Nephron (organoid): ENCODE data around the gene CCNL2.
A peak's percentile ranks its signal among the peaks of the same experiment; 100 is the strongest.

Experiments used
- H3K27ac Mint-ChIP-seq, 3 experiments: 2 replicates each; pipeline ENCODE4 v1.8.0; 2020; ENCODE audit warnings: mixed read lengths in 3 of 3, mild to moderate bottlenecking in 2 of 3, moderate library complexity in 1 of 3
- H3K27me3 Mint-ChIP-seq: 2 replicates; pipeline ENCODE4 v1.8.0; 2021; ENCODE audit warnings: low read depth, mild to moderate bottlenecking, moderate library complexity, mixed read lengths
- H3K36me3 Mint-ChIP-seq: 2 replicates; pipeline ENCODE4 v1.8.0; 2020; ENCODE audit warnings: low read depth, mixed read lengths
- H3K4me1 Mint-ChIP-seq: 2 replicates; pipeline ENCODE4 v1.8.0; 2020; ENCODE audit warnings: mixed read lengths
- H3K4me3 Mint-ChIP-seq, 3 experiments: 2 replicates each; pipeline ENCODE4 v1.8.0; 2020; ENCODE audit warnings: mild to moderate bottlenecking in 3 of 3, mixed read lengths in 3 of 3, moderate library complexity in 2 of 3
- H3K9me3 Mint-ChIP-seq: 2 replicates; pipeline ENCODE4 v1.8.0; 2020; ENCODE audit warnings: mixed read lengths
- TF ChIP-seq, protein P1 (sequence below), 3 experiments: fragments of 200-600 bp; sonication (generic); IDR thresholded peaks; one replicate each; pipeline ENCODE4 v1.5.0; 2021; ENCODE audit warnings: antibody characterized with exemption in 3 of 3; ENCODE audit not compliant: unreplicated experiment in 3 of 3

The CCNL2 gene

DNA sequence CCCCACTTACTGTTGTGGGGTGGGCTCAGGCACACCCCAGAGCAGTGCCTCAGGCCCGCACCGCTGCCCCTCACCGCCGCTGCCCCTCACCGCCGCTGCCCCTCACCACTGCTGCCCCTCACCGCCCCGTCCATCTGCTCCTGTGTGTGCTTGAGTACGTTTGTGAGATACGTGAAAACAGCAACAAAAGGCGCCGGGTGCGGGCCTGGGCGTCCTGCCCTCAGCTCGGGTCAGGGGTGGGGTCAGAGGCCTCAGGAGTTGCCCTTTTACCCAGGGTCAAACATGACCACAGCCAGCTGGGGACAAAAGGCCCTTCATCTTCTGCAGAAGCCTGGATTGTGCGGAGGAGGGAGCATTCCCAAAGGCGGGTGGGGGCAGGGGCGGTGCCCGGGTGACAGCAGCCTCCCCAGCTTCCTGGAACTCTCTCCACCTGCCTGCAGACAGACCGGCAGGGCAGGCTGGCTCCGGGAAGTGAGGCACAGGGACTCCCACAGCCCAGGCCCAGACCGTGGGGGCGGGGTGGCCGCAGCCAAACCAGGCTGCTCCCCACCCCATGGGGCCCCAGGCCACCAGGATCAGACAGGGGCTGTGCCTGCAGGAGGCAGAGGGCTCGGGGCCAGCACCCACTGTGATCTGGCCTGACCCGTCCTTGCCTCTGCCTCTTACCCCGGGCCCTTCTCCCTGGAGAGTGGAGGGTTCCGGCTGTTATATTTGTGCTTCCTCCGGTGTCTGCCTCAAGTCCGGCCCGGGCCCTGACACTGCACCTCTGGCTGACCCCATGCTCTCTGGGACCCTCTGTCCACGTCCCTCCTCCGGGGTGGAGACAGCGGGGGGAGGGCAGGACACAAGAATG, 34.0 kb upstream of the CCNL2 start:
- Mint-ChIP-seq H3K4me1 (peaks cover 37% of the 10 kb centered on the region), H3K9me3 (no peaks in the 10 kb centered on the region), H3K4me3 (peak overlapping the region; percentile 38 to 61 (median 60)), H3K36me3 (no peaks in the 10 kb centered on the region), H3K27me3 (no peaks in the 10 kb centered on the region), H3K27ac (peak overlapping the region; percentile 91 to 92 (median 91))
- TF ChIP-seq, protein P1, sequence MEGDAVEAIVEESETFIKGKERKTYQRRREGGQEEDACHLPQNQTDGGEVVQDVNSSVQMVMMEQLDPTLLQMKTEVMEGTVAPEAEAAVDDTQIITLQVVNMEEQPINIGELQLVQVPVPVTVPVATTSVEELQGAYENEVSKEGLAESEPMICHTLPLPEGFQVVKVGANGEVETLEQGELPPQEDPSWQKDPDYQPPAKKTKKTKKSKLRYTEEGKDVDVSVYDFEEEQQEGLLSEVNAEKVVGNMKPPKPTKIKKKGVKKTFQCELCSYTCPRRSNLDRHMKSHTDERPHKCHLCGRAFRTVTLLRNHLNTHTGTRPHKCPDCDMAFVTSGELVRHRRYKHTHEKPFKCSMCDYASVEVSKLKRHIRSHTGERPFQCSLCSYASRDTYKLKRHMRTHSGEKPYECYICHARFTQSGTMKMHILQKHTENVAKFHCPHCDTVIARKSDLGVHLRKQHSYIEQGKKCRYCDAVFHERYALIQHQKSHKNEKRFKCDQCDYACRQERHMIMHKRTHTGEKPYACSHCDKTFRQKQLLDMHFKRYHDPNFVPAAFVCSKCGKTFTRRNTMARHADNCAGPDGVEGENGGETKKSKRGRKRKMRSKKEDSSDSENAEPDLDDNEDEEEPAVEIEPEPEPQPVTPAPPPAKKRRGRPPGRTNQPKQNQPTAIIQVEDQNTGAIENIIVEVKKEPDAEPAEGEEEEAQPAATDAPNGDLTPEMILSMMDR (IDR thresholded peaks at IDR 0.05; ENCODE audit: unreplicated experiment in 3 of 3), result no peak

GRCh38 chr1:1432274-1432950, 33.3 kb upstream of the CCNL2 start:
- Mint-ChIP-seq H3K27me3 (no peaks in the 10 kb centered on the region), H3K4me3 (peak overlapping the region; percentile 41 to 76 (median 52)), H3K36me3 (no peaks in the 10 kb centered on the region), H3K27ac (peak overlapping the region; percentile 90 to 97 (median 91)), H3K4me1 (peaks cover 37% of the 10 kb centered on the region), H3K9me3 (no peaks in the 10 kb centered on the region)
- TF ChIP-seq, protein P1 (IDR thresholded peaks at IDR 0.05; ENCODE audit: unreplicated experiment in 3 of 3), result no peak

GRCh38 chr1:1431845-1432273, 32.7 kb upstream of the CCNL2 start:
- peak overlapping the region; percentile 90 to 97 (median 91) for H3K27ac Mint-ChIP-seq
- TF ChIP-seq, protein P1 (IDR thresholded peaks at IDR 0.05; ENCODE audit: unreplicated experiment in 3 of 3), result no peak
- H3K9me3 Mint-ChIP-seq, result no peaks in the 10 kb centered on the region
- no peaks in the 10 kb centered on the region for H3K27me3 Mint-ChIP-seq
- peak overlapping the region; percentile 41 to 76 (median 52) for H3K4me3 Mint-ChIP-seq
- H3K4me1 Mint-ChIP-seq, result peaks cover 37% of the 10 kb centered on the region
- no peaks in the 10 kb centered on the region for H3K36me3 Mint-ChIP-seq

DNA sequence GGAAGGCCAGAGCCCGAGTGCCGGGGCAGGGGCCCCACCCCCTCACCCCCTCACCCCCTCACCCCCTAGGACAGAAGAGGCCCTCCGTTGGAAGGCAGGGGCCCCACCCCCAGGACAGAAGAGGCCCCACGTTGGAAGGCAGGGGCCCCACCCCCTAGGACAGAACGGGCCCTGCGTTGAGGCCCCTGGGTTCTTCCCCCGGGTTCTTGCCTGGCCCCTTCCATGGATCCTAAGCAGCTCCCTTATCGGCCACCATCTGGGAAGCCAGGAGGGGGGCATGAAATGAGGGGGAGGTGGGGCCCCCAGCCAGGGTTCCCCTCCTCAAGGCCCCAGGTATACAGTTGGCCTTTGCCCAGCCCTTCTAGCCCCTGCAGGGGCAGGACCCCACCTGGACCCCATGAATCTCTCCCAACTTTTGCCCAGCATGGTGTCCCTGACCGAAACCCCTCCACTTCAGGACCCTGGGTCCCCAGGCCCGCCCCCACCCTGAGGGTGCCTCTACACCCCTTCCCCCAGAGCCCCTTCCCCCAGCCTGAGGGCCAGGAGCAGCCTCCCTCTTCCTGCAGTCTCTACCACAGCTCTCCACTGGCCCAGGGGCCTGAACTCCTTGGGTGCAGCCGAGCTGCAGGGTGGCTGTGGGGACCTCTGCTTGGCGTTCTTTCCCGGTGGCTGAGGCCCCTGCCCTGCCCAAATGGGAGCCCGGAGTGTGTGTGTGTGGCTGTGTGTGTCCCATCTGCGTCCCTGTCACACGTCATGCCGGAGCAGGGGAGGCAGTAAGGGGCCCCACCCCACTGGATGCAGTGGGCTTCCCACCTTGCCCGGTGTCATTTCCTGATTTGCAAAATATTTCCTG, 32.1 kb upstream of the CCNL2 start:
- Mint-ChIP-seq H3K27me3 (no peaks in the 10 kb centered on the region), H3K4me3 (peak overlapping the region; percentile 34 to 45 (median 42)), H3K9me3 (no peaks in the 10 kb centered on the region), H3K4me1 (peaks cover 37% of the 10 kb centered on the region), H3K36me3 (no peaks in the 10 kb centered on the region), H3K27ac (peak overlapping the region; percentile 95 to 99 (median 98))
- TF ChIP-seq, protein P1 (IDR thresholded peaks at IDR 0.05; ENCODE audit: unreplicated experiment in 3 of 3), result no peak

DNA sequence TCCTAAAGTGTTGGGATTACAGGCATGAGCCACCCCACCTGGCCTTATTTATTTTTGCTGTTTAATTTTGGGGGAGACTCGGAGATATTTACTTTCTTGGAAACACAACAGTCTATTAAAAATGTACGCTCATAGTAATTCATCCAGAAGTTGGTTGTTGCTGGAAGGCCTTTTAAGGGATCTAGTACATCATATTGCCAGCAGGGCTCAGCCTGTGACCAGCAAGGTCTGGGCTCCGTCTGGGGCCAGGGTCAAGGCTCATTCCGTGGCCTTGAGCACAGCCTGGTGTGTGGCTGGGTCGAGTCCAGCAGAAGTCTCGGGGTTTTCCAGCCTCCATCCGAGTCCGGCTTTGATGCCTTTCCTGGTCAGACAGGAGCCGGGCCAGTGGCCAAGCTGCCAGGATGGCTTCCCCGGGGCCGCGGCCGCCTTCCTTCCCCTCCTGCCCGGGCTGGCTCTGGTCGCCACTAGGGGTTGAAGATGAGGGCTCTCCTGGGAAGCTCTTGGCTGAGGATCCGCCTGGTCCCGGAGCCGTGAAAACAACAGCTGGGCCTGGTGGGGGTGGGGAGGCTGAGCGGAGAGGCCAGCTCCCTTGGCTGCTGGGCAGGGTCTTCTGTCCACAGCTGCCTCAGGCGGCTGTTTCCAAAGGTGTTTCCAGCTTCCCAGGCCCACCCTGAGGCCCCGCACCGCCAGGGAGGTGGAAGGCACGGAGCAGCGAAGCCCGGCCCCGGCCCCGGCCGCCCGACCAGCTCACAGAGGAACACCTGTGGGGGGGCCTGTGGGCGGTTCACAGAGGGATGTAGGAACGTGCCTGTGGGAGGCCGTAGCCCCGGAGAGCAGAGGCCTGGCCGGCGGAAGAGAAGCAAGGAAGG, 31.2 kb upstream of the CCNL2 start:
- Mint-ChIP-seq H3K27ac (peak overlapping the region; percentile 95 to 99 (median 98)), H3K4me1 (peaks cover 37% of the 10 kb centered on the region), H3K36me3 (no peaks in the 10 kb centered on the region), H3K9me3 (no peaks in the 10 kb centered on the region), H3K4me3 (peak overlapping the region; percentile 63 to 72 (median 67)), H3K27me3 (no peaks in the 10 kb centered on the region)
- TF ChIP-seq, protein P1 (IDR thresholded peaks at IDR 0.05; ENCODE audit: unreplicated experiment in 3 of 3), result peak in 1 of 3 experiments; percentile 39
